HEK293 (cell line): ENCODE measurements around the gene CCDC184.

Source experiments
- CTCF ChIA-PET: fragments of 350-600 bp; formaldehyde crosslinking; extraction: SDS; loops from one replicate; lab custom pipeline; 2021; ENCODE audit warnings: antibody characterized with exemption; lab: Yijun Ruan, JAX
- POLR2A ChIA-PET: fragments of 300-600 bp; formaldehyde crosslinking; extraction: SDS; loops from one replicate; lab custom pipeline; 2020; ENCODE audit warnings: antibody characterized with exemption, inconsistent platforms; lab: Yijun Ruan, JAX
- H3K27ac ChIP-seq: fragments of 200-500 bp; sonication (Bioruptor generic); 2 replicates; pipeline ENCODE4 v1.5.1; 2014; ENCODE audit warnings: low read depth, low read length, control low read depth, inconsistent platforms; ENCODE audit errors: extremely low read depth
- H3K36me3 ChIP-seq, 2 experiments: fragments of 200-500 bp in 1 of 2; sonication (Bioruptor generic) in 1 of 2; 1 replicate in 1 of 2; 2 replicates in 1 of 2; pipeline ENCODE4 v1.5.1; 2014 to 2017; ENCODE audit warnings: inconsistent platforms in 2 of 2, low read length in 2 of 2; ENCODE audit not compliant: control insufficient read depth in 2 of 2, insufficient read depth in 1 of 2
- H3K4me1 ChIP-seq: fragments of 200-500 bp; sonication (Bioruptor generic); 2 replicates; pipeline ENCODE4 v1.5.1; 2014; ENCODE audit warnings: mild to moderate bottlenecking, low read length, inconsistent platforms; ENCODE audit not compliant: control insufficient read depth, insufficient read depth
- H3K4me3 ChIP-seq: 2 replicates; pipeline ENCODE4 v1.5.1; 2011; ENCODE audit warnings: low read depth, mild to moderate bottlenecking, control low read depth, low read length, moderate library complexity
- H3K9me3 ChIP-seq: fragments of 200-500 bp; sonication (Bioruptor generic); 2 replicates; pipeline ENCODE4 v1.5.1; 2014; ENCODE audit warnings: low read depth, low read length, inconsistent platforms; ENCODE audit not compliant: control insufficient read depth, insufficient read depth
- BCL11A ChIP-seq: fragments of 450-650 bp; formaldehyde crosslinking; IDR thresholded peaks from 2 replicates; pipeline ENCODE4 v1.5.1; 2016; ENCODE audit warnings: low read depth, missing biosample characterization, missing genetic modification characterization
- HOXC10 ChIP-seq: sonication (generic); formaldehyde crosslinking; IDR thresholded peaks from 2 replicates; pipeline ENCODE4 v1.8.1; 2023; ENCODE audit warnings: mild to moderate bottlenecking, missing genetic modification reagents
- RBAK ChIP-seq: fragments of 450-650 bp; formaldehyde crosslinking; IDR thresholded peaks from 2 replicates; pipeline ENCODE4 v1.5.1; 2016; ENCODE audit warnings: missing biosample characterization, missing genetic modification characterization
- WT1 ChIP-seq: fragments of 450-650 bp; formaldehyde crosslinking; IDR thresholded peaks from 2 replicates; pipeline ENCODE4 v1.5.1; 2016; ENCODE audit warnings: missing biosample characterization, missing genetic modification characterization
- ZBTB17 ChIP-seq: fragments of 450-650 bp; formaldehyde crosslinking; IDR thresholded peaks from 2 replicates; pipeline ENCODE4 v1.5.1; 2016; ENCODE audit warnings: missing biosample characterization, missing genetic modification characterization
- ZEB2 ChIP-seq: fragments of 450-650 bp; formaldehyde crosslinking; IDR thresholded peaks from 2 replicates; pipeline ENCODE4 v1.5.1; 2016; ENCODE audit warnings: missing biosample characterization, missing genetic modification characterization
- ZNF121 ChIP-seq: fragments of 450-650 bp; formaldehyde crosslinking; IDR thresholded peaks from 2 replicates; pipeline ENCODE4 v1.5.1; 2016; ENCODE audit warnings: missing biosample characterization, missing genetic modification characterization
- ZNF19 ChIP-seq: fragments of 450-650 bp; formaldehyde crosslinking; IDR thresholded peaks from 2 replicates; pipeline ENCODE4; 2016; ENCODE audit warnings: missing biosample characterization, missing genetic modification characterization, low read depth
- ZNF366 ChIP-seq: fragments of 450-650 bp; formaldehyde crosslinking; conservative IDR thresholded peaks from 2 replicates; pipeline ENCODE4 v1.5.1; 2016; ENCODE audit warnings: missing biosample characterization, missing genetic modification characterization
- ZNF394 ChIP-seq: fragments of 450-650 bp; formaldehyde crosslinking; IDR thresholded peaks from 2 replicates; pipeline ENCODE4 v1.5.1; 2016; ENCODE audit warnings: missing biosample characterization, missing genetic modification characterization, mild to moderate bottlenecking, moderate library complexity, borderline replicate concordance
- ZNF548 ChIP-seq: fragments of 450-650 bp; formaldehyde crosslinking; IDR thresholded peaks from 2 replicates; pipeline ENCODE4 v1.5.1; 2016; ENCODE audit warnings: missing biosample characterization, missing genetic modification characterization
- ZNF654 ChIP-seq: fragments of 450-650 bp; formaldehyde crosslinking; IDR thresholded peaks from 2 replicates; pipeline ENCODE4 v1.5.1; 2016; ENCODE audit warnings: low read depth, missing biosample characterization, missing genetic modification characterization
- ZNF785 ChIP-seq: fragments of 450-650 bp; formaldehyde crosslinking; IDR thresholded peaks from 2 replicates; pipeline ENCODE4 v1.5.1; 2016; ENCODE audit warnings: missing biosample characterization, missing genetic modification characterization
- TF ChIP-seq, protein P1 (sequence below): fragments of 450-650 bp; formaldehyde crosslinking; IDR thresholded peaks from 2 replicates; pipeline ENCODE4 v1.5.1; 2016; ENCODE audit warnings: missing biosample characterization, missing genetic modification characterization
- TF ChIP-seq, protein P2 (sequence below): fragments of 450-650 bp; formaldehyde crosslinking; IDR thresholded peaks from 2 replicates; pipeline ENCODE4 v1.5.1; 2016; ENCODE audit warnings: missing biosample characterization, missing genetic modification characterization
- TF ChIP-seq, protein P3 (sequence below): fragments of 450-650 bp; formaldehyde crosslinking; IDR thresholded peaks from 2 replicates; pipeline ENCODE4 v1.5.1; 2017; ENCODE audit warnings: missing biosample characterization, missing genetic modification characterization
- TF ChIP-seq, protein P4 (sequence below): fragments of 450-650 bp; formaldehyde crosslinking; IDR thresholded peaks from 2 replicates; pipeline ENCODE4 v1.5.1; 2016; ENCODE audit warnings: missing biosample characterization, missing genetic modification characterization
- TF ChIP-seq, protein P5 (sequence below): fragments of 450-650 bp; formaldehyde crosslinking; IDR thresholded peaks from 2 replicates; pipeline ENCODE4 v1.5.1; 2017; ENCODE audit warnings: missing biosample characterization, missing genetic modification characterization

Gene CCDC184

DNA sequence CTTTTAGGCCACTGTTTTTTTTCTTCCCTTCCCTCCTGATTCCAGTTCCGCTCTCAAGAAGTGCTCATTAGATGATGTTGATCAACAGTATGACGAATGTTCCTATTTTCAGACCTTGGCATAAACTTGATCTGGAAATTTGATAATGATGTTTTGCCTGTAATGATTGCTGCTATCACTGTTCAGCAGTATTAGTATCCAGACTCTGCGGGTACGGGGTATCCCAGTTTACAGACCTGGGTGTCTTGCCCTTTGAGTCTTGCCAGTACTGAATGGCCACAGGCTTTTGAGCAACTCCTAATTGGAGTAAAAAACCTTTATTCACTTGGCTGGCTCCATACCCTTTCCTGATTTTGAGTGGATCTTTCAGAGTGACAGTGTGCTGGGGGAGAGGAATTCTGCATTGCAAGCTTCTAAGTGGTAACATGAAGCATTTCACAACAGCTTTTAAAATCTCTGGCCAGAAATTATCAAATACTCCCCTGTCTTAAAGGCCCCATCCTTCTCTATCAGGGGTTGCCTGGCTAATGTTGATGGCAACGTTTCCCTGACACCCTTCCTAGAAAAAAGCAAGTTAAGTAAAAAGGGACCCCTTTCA lies 20.2 kb upstream of the CCDC184 start:
- no peak for TF ChIP-seq BCL11A (tag by site-specific recombination)
- TF ChIP-seq RBAK (tag by site-specific recombination) = no peak
- TF ChIP-seq ZNF394 (tag by site-specific recombination) = no peak
- TF ChIP-seq, protein P1, sequence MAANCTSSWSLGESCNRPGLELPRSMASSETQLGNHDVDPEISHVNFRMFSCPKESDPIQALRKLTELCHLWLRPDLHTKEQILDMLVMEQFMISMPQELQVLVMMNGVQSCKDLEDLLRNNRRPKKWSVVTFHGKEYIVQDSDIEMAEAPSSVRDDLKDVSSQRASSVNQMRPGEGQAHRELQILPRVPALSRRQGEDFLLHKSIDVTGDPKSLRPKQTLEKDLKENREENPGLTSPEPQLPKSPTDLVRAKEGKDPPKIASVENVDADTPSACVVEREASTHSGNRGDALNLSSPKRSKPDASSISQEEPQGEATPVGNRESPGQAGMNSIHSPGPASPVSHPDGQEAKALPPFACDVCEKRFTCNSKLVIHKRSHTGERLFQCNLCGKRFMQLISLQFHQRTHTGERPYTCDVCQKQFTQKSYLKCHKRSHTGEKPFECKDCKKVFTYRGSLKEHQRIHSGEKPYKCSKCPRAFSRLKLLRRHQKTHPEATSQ = no peak
- ChIA-PET CTCF (interaction anchor here (0.7 to 3.6 kb wide), 12 partner anchors 9 to 455 kb away, joined by 3 to 19 read pairs (median 6); partner anchors contain the start of gene TMEM106C), POLR2A (no interaction called here)
- Histone ChIP-seq H3K4me3 (no peak overlapping the region), H3K27ac (no peak overlapping the region), H3K4me1 (no peaks in the 10 kb centered on the region), H3K36me3 (no peaks in the 10 kb centered on the region), H3K9me3 (no peaks in the 10 kb centered on the region)

DNA sequence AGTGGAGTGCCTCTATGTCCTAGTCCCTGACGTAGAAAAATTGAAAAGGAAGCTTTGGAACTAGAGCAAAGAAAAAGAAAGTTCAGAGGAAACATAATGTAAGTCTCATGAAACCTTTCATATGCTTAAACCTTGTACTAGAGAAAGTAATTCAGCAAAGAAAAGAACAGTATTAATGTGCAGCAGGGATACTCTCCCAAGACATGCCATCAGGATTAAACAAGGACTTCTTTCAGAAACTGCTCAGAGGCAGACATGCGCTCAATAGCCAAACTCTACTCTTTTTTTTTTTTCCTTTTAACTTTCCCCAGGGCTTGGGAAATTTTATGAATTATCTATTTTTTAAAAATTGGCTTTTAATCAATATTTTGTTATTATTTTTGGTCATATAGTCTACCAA lies 19.0 kb upstream of the CCDC184 start:
- CTCF ChIA-PET = interaction anchor here (0.6 to 3.8 kb wide), 31 partner anchors 9 to 952 kb away, joined by 3 to 19 read pairs (median 4); partner anchors contain the start of gene TMEM106C
- TF ChIP-seq HOXC10 (CRISPR knock-in tag) (no peak), ZNF785 (tag by site-specific recombination) (no peak), ZNF19 (tag by site-specific recombination) (no peak), ZNF121 (tag by site-specific recombination) (no peak)
- TF ChIP-seq, protein P2, sequence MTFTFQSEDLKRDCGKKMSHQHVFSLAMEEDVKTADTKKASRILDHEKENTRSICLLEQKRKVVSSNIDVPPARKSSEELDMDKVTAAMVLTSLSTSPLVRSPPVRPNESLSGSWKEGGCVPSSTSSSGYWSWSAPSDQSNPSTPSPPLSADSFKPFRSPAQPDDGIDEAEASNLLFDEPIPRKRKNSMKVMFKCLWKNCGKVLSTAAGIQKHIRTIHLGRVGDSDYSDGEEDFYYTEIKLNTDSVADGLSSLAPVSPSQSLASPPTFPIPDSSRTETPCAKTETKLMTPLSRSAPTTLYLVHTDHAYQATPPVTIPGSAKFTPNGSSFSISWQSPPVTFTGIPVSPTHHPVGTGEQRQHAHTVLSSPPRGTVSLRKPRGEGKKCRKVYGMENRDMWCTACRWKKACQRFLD (tag by site-specific recombination) = no peak
- TF ChIP-seq, protein P3, sequence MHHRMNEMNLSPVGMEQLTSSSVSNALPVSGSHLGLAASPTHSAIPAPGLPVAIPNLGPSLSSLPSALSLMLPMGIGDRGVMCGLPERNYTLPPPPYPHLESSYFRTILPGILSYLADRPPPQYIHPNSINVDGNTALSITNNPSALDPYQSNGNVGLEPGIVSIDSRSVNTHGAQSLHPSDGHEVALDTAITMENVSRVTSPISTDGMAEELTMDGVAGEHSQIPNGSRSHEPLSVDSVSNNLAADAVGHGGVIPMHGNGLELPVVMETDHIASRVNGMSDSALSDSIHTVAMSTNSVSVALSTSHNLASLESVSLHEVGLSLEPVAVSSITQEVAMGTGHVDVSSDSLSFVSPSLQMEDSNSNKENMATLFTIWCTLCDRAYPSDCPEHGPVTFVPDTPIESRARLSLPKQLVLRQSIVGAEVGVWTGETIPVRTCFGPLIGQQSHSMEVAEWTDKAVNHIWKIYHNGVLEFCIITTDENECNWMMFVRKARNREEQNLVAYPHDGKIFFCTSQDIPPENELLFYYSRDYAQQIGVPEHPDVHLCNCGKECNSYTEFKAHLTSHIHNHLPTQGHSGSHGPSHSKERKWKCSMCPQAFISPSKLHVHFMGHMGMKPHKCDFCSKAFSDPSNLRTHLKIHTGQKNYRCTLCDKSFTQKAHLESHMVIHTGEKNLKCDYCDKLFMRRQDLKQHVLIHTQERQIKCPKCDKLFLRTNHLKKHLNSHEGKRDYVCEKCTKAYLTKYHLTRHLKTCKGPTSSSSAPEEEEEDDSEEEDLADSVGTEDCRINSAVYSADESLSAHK (tag by site-specific recombination) = no peak
- H3K9me3 ChIP-seq = no peaks in the 10 kb centered on the region
- no peaks in the 10 kb centered on the region for H3K36me3 ChIP-seq
- H3K27ac ChIP-seq = no peak overlapping the region
- no peaks in the 10 kb centered on the region for H3K4me1 ChIP-seq
- H3K4me3 ChIP-seq = no peak overlapping the region
- POLR2A ChIA-PET = no interaction called here

DNA sequence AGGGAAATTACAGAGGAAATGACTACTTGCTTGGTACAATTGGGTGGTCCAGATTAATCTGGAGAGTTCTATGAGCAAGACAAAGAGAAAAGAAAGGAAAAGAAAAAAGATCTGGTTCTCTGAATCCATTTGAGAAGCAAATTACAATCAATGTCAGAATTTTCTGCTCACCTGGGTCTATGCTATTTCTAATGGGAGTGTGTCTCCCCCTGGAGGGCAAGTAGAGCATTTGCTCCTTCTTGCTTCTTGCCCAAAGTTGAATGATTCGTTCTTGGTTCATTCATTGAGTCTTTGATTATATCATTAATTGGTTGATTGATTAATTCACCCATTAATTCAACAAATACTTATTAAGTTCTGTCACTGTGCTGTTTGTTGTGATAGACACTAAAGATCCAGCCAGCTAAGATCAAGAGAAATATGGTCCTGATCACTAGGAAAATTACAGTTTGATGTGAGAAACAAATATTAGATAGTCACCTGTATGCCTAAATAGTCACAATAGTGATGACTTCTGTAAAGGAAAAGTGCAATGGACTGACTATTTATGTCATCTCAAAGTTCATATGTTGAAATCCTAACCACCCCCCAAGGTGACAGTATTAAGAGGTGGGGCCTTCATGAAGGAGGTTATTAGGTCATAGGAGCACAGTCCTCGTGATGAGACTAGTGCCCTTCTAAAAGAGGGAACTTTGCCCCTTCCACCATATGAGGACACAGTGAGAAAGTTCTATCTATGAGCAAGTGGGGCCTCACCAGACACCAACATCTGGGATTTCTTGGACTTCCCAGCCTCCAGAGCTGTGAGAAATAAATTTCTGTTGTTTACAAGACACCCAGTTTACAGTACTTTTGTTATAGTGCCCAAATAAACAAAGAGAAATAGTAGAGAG lies 18.1 kb upstream of the CCDC184 start:
- H3K4me1 ChIP-seq = no peaks in the 10 kb centered on the region

More for the DNA sequence above, 18.1 kb upstream of the CCDC184 start:
- Histone ChIP-seq H3K9me3 (no peaks in the 10 kb centered on the region), H3K36me3 (no peaks in the 10 kb centered on the region), H3K4me3 (no peak overlapping the region), H3K27ac (no peak overlapping the region)
- CTCF ChIA-PET = interaction anchor here (0.6 to 3.8 kb wide), 40 partner anchors 8 to 503 kb away, joined by 3 to 19 read pairs (median 4); partner anchors contain the start of genes ASB8, CCDC184 and TMEM106C
- TF ChIP-seq, protein P4, sequence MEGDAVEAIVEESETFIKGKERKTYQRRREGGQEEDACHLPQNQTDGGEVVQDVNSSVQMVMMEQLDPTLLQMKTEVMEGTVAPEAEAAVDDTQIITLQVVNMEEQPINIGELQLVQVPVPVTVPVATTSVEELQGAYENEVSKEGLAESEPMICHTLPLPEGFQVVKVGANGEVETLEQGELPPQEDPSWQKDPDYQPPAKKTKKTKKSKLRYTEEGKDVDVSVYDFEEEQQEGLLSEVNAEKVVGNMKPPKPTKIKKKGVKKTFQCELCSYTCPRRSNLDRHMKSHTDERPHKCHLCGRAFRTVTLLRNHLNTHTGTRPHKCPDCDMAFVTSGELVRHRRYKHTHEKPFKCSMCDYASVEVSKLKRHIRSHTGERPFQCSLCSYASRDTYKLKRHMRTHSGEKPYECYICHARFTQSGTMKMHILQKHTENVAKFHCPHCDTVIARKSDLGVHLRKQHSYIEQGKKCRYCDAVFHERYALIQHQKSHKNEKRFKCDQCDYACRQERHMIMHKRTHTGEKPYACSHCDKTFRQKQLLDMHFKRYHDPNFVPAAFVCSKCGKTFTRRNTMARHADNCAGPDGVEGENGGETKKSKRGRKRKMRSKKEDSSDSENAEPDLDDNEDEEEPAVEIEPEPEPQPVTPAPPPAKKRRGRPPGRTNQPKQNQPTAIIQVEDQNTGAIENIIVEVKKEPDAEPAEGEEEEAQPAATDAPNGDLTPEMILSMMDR (tag by site-specific recombination) = peak; percentile 31; the same call in 1 of the 2 replicates
- 0 out of 2 replicates have a peak, but pooled peaks have one; percentile 26 for TF ChIP-seq ZEB2 (tag by site-specific recombination)
- TF ChIP-seq, protein P5, sequence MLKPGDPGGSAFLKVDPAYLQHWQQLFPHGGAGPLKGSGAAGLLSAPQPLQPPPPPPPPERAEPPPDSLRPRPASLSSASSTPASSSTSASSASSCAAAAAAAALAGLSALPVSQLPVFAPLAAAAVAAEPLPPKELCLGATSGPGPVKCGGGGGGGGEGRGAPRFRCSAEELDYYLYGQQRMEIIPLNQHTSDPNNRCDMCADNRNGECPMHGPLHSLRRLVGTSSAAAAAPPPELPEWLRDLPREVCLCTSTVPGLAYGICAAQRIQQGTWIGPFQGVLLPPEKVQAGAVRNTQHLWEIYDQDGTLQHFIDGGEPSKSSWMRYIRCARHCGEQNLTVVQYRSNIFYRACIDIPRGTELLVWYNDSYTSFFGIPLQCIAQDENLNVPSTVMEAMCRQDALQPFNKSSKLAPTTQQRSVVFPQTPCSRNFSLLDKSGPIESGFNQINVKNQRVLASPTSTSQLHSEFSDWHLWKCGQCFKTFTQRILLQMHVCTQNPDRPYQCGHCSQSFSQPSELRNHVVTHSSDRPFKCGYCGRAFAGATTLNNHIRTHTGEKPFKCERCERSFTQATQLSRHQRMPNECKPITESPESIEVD (tag by site-specific recombination) = no peak
- peak; percentile 80 for TF ChIP-seq ZBTB17 (tag by site-specific recombination)
- no peak for TF ChIP-seq ZNF366 (tag by site-specific recombination)
- TF ChIP-seq WT1 = no peak
- no peak for TF ChIP-seq ZNF548 (tag by site-specific recombination)
- peak; percentile 78 for TF ChIP-seq ZNF654 (tag by site-specific recombination)
- POLR2A ChIA-PET = no interaction called here
